B cell (primary cell): ENCODE data around the gene TMPRSS13. TPM values are rescaled to one million over a fixed set of nuclear protein-coding genes. Genes with fewer than 3 reads are reported as not detected.

Experiments used
- ATAC-seq: fragments of 200-7000 bp; cut with Tn5 transposase; one replicate; pipeline ENCODE4 v1.10.0; 2021; ENCODE audit warnings: low read depth, mild to moderate bottlenecking, moderate number of reproducible peaks, moderate library complexity
- CTCF ChIA-PET: fragments of 350-600 bp; sonication (Branson Sonifier 250); formaldehyde crosslinking; loops from one replicate; lab custom pipeline; 2021; ENCODE audit warnings: antibody characterized with exemption, inconsistent platforms; lab: Charles Lee
- POLR2A ChIA-PET: fragments of 350-600 bp; sonication (Branson Sonifier 250); formaldehyde crosslinking; loops from one replicate; lab custom pipeline; 2021; ENCODE audit warnings: antibody characterized with exemption; lab: Charles Lee
- DNase-seq: peaks from one replicate; pipeline ENCODE4 v3.0.0; 2013
- H2AFZ ChIP-seq: 2 replicates; pipeline ENCODE4 v1.6.1; 2012; ENCODE audit warnings: mild to moderate bottlenecking, low read depth, low read length; ENCODE audit not compliant: insufficient read depth, poor library complexity, severe bottlenecking
- H3K27ac ChIP-seq, 2 donors: 1 replicate in 1 of 2; 2 replicates in 1 of 2; pipeline ENCODE4 v1.5.1; 2012 to 2013; ENCODE audit warnings: low read length in 2 of 2, mild to moderate bottlenecking in 2 of 2, moderate library complexity in 1 of 2
- H3K27me3 ChIP-seq, 4 experiments: fragments of 200-600 bp in 1 of 4; sonication (generic) in 1 of 4; replicated peaks in 1 of 4; 1 replicate in 2 of 4; 2 replicates in 2 of 4; pipeline versions ENCODE4 v1.6.1 to v1.7.0; 2013 to 2016; ENCODE audit warnings: low read length in 3 of 4, mild to moderate bottlenecking in 2 of 4, mixed read lengths in 1 of 4, moderate library complexity in 1 of 4; ENCODE audit not compliant: insufficient read depth in 4 of 4, control insufficient read depth in 3 of 4; ENCODE audit errors: control extremely low read depth in 1 of 4
- H3K36me3 ChIP-seq, 2 experiments: replicated peaks in 1 of 2; 1 replicate in 1 of 2; 2 replicates in 1 of 2; pipeline versions ENCODE4 v1.6.1 to v1.7.1; 2013; ENCODE audit warnings: low read length in 1 of 2; ENCODE audit not compliant: insufficient read depth in 2 of 2, control insufficient read depth in 1 of 2; ENCODE audit errors: control extremely low read depth in 1 of 2, extremely low read depth in 1 of 2
- H3K4me1 ChIP-seq, 2 donors: fragments of 200-600 bp in 1 of 2; sonication (generic) in 1 of 2; 1 replicate in 1 of 2; 2 replicates in 1 of 2; pipeline versions ENCODE4 v1.5.1 to v1.6.1; 2013 to 2017; ENCODE audit warnings: low read length in 2 of 2; ENCODE audit not compliant: control insufficient read depth in 2 of 2, insufficient read depth in 2 of 2
- H3K4me2 ChIP-seq: replicated peaks from 2 replicates; pipeline ENCODE3; 2012; ENCODE audit warnings: mild to moderate bottlenecking, low read depth, low read length; ENCODE audit not compliant: poor library complexity, severe bottlenecking
- H3K4me3 ChIP-seq, 5 experiments: fragments of 200-600 bp in 1 of 5; sonication (generic) in 1 of 5; 1 replicate in 3 of 5; 2 replicates in 2 of 5; pipeline versions ENCODE4 v1.5.1 to v1.7.0; 2011 to 2016; ENCODE audit warnings: low read length in 4 of 5, mild to moderate bottlenecking in 4 of 5, low read depth in 2 of 5, control low read depth in 1 of 5, moderate library complexity in 1 of 5; ENCODE audit not compliant: insufficient read depth in 1 of 5; ENCODE audit errors: control extremely low read depth in 1 of 5, extremely low read depth in 1 of 5
- H3K79me2 ChIP-seq: fragments of 200-600 bp; sonication (generic); one replicate; pipeline ENCODE4 v1.6.0; 2016; ENCODE audit warnings: low read length; ENCODE audit not compliant: control insufficient read depth, insufficient read depth
- H3K9ac ChIP-seq: fragments of 200-600 bp; sonication (generic); 2 replicates; pipeline ENCODE4 v1.6.1; 2017; ENCODE audit warnings: mild to moderate bottlenecking, low read length, moderate library complexity
- H3K9me3 ChIP-seq, 3 donors: one replicate each; pipeline versions ENCODE4 v1.6.1 to v1.7.1; 2013; ENCODE audit warnings: low read length in 2 of 3; ENCODE audit not compliant: control insufficient read depth in 2 of 3, insufficient read depth in 1 of 3; ENCODE audit errors: control extremely low read depth in 1 of 3
- H4K20me1 ChIP-seq: 2 replicates; pipeline ENCODE4 v1.6.0; 2012; ENCODE audit warnings: mild to moderate bottlenecking, low read length; ENCODE audit not compliant: insufficient read depth, control insufficient read depth, poor library complexity, severe bottlenecking
- H3K27ac Mint-ChIP-seq: one replicate; pipeline ENCODE4 v1.8.0; 2021; ENCODE audit warnings: mixed read lengths
- H3K27me3 Mint-ChIP-seq: one replicate; pipeline ENCODE4 v1.8.0; 2021; ENCODE audit warnings: mixed read lengths
- H3K4me1 Mint-ChIP-seq: one replicate; pipeline ENCODE4 v1.8.0; 2021; ENCODE audit warnings: mixed read lengths
- H3K4me3 Mint-ChIP-seq: one replicate; pipeline ENCODE4 v1.8.0; 2021; ENCODE audit warnings: mixed read lengths
- H3K9me3 Mint-ChIP-seq: one replicate; pipeline ENCODE4 v1.8.0; 2022; ENCODE audit warnings: mixed read lengths; ENCODE audit not compliant: insufficient read depth
- EZH2 ChIP-seq: IDR thresholded peaks from 2 replicates; pipeline ENCODE4 v1.6.1; 2012; ENCODE audit warnings: borderline replicate concordance, low read depth, mild to moderate bottlenecking, moderate library complexity, low read length; ENCODE audit not compliant: insufficient read depth, poor library complexity, severe bottlenecking
- WGBS: methylation state at CpG from one replicate; pipeline ENCODE4 v1.1.5; 2013; ENCODE audit warnings: missing lambda C conversion rate; ENCODE audit not compliant: insufficient coverage; 5-methylcytosine and 5-hydroxymethylcytosine counted together
- intact Hi-C: fragments of 100-400 bp; cut with micrococcal nuclease; formaldehyde crosslinking; loops from one replicate; pipeline ENCODE4 v1.10.0; 2022
- polyA plus RNA-seq: library from polyadenylated mRNA; depleted of rRNA; stranded (reverse); fragments of >200 nt; gene quantifications from 2 replicates; pipeline ENCODE4 v1.2.3, GENCODE V29; 2012
- total RNA-seq, 2 donors: library from RNA; stranded (reverse); fragments of 120-200 nt in 1 of 2; gene quantifications; 1 replicate in 1 of 2; 2 replicates in 1 of 2; pipeline versions ENCODE4 v1.2.3 to v1.2.4, GENCODE V29; 2013 to 2022
- TF ChIP-seq, protein P1 (sequence below): fragments of 200-600 bp; IDR thresholded peaks from one replicate; pipeline ENCODE4 v1.8.0; 2022; ENCODE audit warnings: antibody characterized with exemption, mild to moderate bottlenecking

TMPRSS13 gene
- total and polyA plus RNA-seq, 2 donors (not counting 1 experiment from before 2014, with no cell fraction given): 2.4 to 8.0 TPM

DNA sequence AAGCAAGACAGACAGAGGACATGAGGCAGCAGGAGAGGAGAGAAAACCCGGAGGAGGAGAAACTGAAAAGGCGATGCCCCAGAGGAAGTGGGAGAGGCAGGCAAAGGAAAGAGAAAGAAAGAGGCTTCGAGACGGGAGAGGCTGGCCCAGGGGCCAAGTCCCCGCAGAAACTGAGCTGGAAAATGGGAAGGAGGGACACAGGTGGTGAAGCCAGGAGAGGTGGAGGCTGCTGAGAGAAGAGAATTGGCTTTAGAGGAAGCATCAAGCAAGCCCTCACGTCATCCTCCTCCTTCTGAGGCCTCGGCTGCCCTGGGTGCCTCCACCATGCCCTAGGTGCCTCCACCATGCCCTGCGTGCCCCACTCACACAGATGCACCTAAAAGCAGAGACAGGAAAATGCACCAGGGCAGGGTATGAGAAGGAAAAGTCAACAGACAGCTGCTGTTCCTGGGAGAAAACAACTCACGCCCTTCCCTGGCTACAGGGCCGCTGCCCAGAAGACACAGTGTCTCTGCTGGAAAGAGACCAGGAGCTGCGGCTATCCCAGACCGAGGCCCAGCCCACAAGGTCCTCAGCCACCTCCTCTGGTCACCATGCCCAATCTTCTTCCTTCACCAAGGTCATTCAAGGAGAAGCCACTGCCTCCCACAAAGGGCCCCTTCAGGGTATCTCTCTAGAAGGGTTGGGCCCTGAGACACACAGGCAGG lies 67.0 kb downstream of the TMPRSS13 start:
- no peak overlapping the region for H2AFZ ChIP-seq
- no peak overlapping the region for H3K4me2 ChIP-seq
- TF ChIP-seq EZH2: no peak
- TF ChIP-seq, protein P1, sequence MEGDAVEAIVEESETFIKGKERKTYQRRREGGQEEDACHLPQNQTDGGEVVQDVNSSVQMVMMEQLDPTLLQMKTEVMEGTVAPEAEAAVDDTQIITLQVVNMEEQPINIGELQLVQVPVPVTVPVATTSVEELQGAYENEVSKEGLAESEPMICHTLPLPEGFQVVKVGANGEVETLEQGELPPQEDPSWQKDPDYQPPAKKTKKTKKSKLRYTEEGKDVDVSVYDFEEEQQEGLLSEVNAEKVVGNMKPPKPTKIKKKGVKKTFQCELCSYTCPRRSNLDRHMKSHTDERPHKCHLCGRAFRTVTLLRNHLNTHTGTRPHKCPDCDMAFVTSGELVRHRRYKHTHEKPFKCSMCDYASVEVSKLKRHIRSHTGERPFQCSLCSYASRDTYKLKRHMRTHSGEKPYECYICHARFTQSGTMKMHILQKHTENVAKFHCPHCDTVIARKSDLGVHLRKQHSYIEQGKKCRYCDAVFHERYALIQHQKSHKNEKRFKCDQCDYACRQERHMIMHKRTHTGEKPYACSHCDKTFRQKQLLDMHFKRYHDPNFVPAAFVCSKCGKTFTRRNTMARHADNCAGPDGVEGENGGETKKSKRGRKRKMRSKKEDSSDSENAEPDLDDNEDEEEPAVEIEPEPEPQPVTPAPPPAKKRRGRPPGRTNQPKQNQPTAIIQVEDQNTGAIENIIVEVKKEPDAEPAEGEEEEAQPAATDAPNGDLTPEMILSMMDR: no peak
- H3K4me3 ChIP-seq: no peak overlapping the region
- ATAC-seq: no peak
- H3K27ac ChIP-seq: no peak overlapping the region
- ChIA-PET CTCF (interaction anchor here (1.2 kb wide), 1 partner anchor 85 kb away, joined by 3 read pairs; no protein-coding TSS in a partner anchor), POLR2A (no interaction called here)
- peaks cover 0 to 5% (median 0%) of the 10 kb centered on the region in 4 experiments for H3K27me3 ChIP-seq
- Mint-ChIP-seq H3K4me3 (no peak overlapping the region), H3K4me1 (no peaks in the 10 kb centered on the region), H3K9me3 (no peaks in the 10 kb centered on the region), H3K27me3 (peaks cover 22% of the 10 kb centered on the region), H3K27ac (no peak overlapping the region)
- intact Hi-C loops: no loop called here
- no peaks in the 10 kb centered on the region for H3K36me3 ChIP-seq
- H3K9ac ChIP-seq: no peak overlapping the region
- 70% methylated on average over 12 of the region's 12 CpGs for whole genome bisulfite sequencing
- H4K20me1 ChIP-seq: no peaks in the 10 kb centered on the region
- H3K4me1 ChIP-seq: no peaks in the 10 kb centered on the region
- DNase-seq: no peak
- H3K9me3 ChIP-seq: peaks cover 0 to 3% (median 0%) of the 10 kb centered on the region in 3 donors
- no peaks in the 10 kb centered on the region for H3K79me2 ChIP-seq
